ENCODE data around the gene ZBTB16.

ZBTB16 gene

DNA sequence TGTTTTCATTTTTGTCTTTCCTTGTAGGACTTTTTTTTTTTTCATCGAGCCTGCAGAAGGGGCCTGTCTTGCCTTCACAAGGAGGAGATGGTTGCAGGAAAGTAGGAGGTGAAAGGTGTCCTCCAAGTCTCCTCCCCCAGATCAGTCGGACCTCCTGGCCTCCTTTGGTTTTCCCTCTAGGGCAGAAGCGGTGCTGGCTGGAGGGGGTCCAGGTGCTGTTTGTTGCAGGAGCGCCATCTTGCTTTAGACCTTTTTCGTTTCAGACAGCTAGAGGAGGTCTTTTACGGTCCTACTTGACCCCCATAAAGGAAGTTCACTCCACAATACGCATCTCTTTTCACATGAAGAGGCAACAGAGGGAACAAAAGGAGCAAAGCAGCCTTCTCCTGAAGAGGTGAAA is 66.0 kb downstream of the ZBTB16 start:
- DNase-seq (ENCODE audit: low spot score): no peak
- in situ Hi-C loops (cut with MboI; ENCODE audit: low sequenced_read_pairs, unreplicated experiment): no loop called here
- no peak for TF ChIP-seq CTCF (IDR thresholded peaks at IDR 0.05; ENCODE audit: borderline replicate concordance, control extremely low read depth, extremely low read depth, insufficient read depth, missing control alignments)

DNA sequence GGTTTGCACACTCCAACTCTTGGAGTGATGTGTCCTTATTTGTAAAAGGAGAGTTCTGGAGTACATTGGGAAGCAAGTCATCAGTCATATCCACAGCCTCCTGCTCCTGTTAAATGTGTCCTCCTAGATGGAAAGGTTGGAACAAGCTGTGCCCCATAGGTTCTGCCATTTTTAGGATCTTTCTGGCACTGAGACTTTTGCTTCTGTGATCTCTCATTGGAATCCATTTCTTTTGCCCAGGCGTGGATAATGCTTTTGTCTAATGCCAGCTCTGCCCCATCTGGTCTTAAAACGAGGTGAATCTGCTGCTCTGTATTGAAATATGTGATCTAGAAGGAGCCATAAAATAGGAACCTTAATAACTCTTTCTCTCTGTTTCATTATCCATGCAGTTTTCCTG is 66.4 kb downstream of the ZBTB16 start:
- in situ Hi-C loops (cut with MboI; ENCODE audit: low sequenced_read_pairs, unreplicated experiment): no loop called here
- no peak for DNase-seq (ENCODE audit: low spot score)
- no peak for TF ChIP-seq CTCF (IDR thresholded peaks at IDR 0.05; ENCODE audit: borderline replicate concordance, control extremely low read depth, extremely low read depth, insufficient read depth, missing control alignments)

DNA sequence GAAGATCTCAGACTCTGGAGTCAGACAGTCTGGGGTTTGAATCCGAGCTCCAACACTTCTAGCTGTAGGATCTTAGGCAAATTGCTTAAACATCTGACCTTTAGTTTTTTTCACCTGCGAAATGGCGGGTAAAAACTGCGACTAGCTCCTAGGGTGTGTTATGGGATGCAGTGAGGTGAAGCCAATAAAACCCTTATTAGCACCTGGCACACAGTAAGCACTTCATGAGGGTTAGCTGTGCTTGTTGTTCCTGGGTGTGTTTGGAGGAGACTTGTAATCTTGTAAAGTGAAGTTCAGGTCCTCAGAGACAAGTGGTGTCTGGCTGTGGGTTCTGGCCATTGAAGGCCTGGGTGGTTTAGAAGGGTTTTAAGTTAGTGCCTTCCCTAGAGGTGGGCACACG is 68.9 kb downstream of the ZBTB16 start:
- in situ Hi-C loops (cut with MboI; ENCODE audit: low sequenced_read_pairs, unreplicated experiment): no loop called here
- no peak for DNase-seq (ENCODE audit: low spot score)
- TF ChIP-seq CTCF (IDR thresholded peaks at IDR 0.05; ENCODE audit: borderline replicate concordance, control extremely low read depth, extremely low read depth, insufficient read depth, missing control alignments): no peak

DNA sequence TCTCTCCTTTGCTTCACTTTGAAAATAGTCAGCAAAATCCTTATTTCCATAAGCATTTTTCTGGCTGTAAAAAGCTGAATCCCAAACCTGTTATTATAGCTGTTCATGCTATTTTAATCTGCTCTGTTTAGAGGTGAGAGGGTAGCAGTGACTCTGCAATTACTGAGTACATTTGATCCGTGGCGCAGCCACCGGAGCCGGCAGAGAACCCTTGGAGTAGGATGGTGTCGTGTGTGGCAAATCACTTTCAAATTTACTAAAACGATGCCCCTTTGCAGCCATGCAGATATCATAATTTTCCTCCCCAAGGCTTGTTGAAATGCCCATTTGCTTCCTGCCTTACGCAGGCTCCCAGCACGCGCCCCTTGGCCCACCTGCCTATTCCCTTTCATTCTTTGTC is 69.6 kb downstream of the ZBTB16 start:
- no peak for TF ChIP-seq CTCF (IDR thresholded peaks at IDR 0.05; ENCODE audit: borderline replicate concordance, control extremely low read depth, extremely low read depth, insufficient read depth, missing control alignments)
- DNase-seq (ENCODE audit: low spot score): no peak
- in situ Hi-C loops (cut with MboI; ENCODE audit: low sequenced_read_pairs, unreplicated experiment): no loop called here

DNA sequence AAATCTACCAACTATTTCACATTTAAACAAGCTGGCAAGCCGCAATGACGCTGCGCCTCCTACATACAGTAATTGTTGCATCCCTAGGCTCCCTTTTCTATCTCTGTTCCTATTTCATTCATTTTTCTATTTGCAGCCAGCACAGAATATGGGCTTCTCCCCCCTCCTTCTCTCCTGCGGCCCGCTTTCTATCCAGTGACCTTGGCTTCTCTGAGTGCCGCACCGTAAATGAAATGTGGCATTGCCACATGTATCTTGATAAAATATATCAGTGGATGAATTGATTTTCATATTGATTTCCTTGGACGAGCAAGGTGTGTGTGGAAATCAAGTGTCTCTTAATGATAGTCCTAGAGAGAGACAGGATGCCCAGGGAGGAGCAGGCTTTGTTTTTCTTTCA is 70.2 kb downstream of the ZBTB16 start:
- in situ Hi-C loops (cut with MboI; ENCODE audit: low sequenced_read_pairs, unreplicated experiment): no loop called here
- DNase-seq (ENCODE audit: low spot score): no peak
- no peak for TF ChIP-seq CTCF (IDR thresholded peaks at IDR 0.05; ENCODE audit: borderline replicate concordance, control extremely low read depth, extremely low read depth, insufficient read depth, missing control alignments)

- in situ Hi-C loops (cut with MboI; ENCODE audit: low sequenced_read_pairs, unreplicated experiment): no loop called here
Measured at GRCh38 chr11:114130115-114130576, 70.6 kb downstream of the ZBTB16 start.

More at GRCh38 chr11:114130115-114130576, 70.6 kb downstream of the ZBTB16 start:
- TF ChIP-seq CTCF (IDR thresholded peaks at IDR 0.05; ENCODE audit: borderline replicate concordance, control extremely low read depth, extremely low read depth, insufficient read depth, missing control alignments): no peak
- no peak for DNase-seq (ENCODE audit: low spot score)

Measured in GM13976 (cell line).